GM19395 (cell line): ENCODE results near the gene SLC35F5.
"Not testable (repeated sequence)": the region's sequence is repeated elsewhere in the genome, so short reads cannot be mapped to it uniquely, and the experiment has no call there.

ENCODE experiments used
- ATAC-seq: cut with Tn5 transposase; IDR thresholded peaks from one replicate; pipeline ENCODE4 v1.9.1; 2021; ENCODE audit warnings: mild to moderate bottlenecking, moderate library complexity; ENCODE audit not compliant: unreplicated experiment

Gene SLC35F5

DNA sequence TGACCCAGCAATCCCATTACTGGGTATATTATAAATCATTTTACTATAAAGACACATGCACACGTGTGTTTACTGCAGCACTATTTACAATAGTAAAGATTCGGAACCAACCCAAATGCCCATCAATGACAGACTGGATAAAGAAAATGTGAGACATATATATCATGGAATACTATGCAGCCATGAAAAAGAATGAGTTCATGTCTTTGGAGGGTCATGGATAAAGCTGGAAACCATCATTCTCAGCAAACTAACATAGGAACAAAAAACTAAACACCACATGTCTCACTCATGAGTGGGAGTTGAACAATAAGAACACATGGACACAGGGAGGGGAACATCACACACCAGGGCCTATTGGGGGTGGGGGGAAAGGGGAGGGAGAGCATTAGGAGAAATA lies 58.2 kb downstream of the SLC35F5 start:
- not testable (repeated sequence) for ATAC-seq

DNA sequence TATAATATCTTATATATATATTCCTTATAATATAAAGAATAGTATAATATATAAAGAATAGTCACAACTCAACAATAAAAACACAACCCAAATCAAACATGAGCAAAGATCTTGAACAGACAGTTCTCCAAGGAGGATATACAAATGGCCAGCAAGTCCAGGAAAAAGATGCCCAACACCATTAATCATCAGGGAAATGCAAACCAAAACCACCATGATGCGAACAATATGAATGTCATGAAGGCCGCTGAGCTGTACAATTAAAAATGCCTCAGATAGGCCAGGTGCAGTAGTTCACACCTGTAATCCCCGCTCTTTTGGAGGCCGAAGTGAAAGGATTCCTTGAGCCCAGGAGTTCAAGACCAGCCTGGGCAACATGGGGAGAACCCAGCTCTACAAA lies 58.9 kb downstream of the SLC35F5 start:
- ATAC-seq = no peak

DNA sequence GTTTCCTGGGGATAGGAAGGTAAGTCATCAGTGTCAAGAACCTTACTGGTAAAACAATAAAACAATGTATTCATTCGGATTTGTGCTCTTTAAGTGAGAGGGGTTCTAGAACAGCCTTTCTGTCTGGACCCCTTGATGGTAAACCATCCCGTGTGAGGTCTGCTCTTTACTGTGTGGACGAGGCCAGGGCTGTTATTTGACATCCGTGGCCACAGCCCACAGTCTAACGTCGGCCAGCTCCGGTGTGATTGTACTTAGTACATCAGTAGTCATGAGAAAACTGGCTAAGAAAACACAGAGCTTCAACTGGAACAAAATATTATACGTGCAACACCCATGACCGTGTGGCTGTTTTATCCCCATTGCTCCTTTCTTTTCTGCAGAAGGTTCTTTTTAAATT lies 62.0 kb downstream of the SLC35F5 start:
- ATAC-seq = no peak

DNA sequence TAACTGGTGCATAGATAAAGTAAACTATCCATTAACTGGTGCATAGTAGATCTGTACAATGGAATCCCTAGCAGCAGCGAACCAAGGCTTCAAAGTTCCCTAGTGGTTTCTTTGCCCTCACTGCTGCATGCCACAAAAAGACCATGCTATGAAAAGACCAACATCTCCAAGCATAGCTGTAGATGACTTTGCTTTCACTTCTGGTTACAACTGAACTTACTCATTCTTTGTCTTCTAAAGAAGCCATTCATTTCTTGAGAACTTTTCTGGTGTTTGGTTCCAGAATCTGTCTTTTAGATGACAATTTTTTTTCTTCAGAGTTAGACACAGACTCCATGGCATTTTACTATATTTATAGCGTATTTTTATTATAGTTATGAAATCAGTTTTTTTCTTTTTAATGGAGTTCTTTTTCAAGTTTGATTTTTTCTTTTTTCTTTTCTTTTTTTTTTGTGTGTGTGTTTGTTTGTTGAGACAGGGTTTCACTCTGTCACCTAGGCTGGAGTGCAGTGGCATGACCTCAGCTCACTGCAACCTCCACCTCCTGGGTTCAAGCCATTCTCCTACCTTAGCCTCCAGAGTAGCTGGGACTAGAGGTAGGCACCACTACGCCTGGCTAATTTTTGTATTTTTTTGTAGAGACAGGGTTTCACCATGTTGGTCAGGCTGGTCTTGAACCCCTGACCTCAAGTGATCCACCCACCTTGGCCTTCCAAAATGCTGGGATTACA lies 63.6 kb downstream of the SLC35F5 start:
- ATAC-seq = peak; percentile 80

DNA sequence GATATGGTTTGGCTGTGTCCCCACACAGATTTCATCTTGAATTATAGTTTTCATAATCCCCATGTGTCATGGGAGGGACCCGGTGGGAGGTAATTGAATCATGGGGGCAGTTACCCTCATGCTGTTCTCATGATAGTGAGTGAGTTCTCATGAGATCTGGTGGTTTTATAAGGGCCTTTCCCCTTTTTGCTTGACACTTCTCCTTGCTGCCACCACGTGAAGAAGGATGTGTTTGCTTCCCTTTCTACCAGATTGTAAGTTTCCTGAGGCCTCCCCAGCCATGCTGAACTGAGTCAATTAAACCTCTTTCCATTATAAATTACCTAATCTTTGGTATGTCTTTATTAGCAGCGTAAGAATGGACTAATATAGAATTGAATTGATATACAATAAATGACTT lies 65.6 kb downstream of the SLC35F5 start:
- ATAC-seq = not testable (repeated sequence)

DNA sequence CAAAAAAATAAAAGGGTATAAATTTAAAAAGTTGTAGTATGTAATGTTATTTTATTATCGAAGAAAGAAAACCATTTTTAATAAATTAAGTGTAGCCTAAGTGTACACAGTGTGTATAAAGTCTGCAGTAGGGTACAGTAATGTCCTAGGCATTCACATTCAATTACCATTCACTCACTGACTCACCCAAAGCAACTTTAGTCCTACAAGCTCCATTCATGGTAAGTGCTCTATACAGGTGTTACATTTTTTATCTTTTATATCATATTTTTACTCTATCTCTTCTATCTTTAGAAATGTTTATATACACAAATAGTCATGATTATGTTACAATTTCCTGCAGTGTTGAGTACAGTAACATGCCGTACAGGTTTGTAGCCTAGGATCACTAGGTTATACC lies 69.9 kb downstream of the SLC35F5 start:
- no peak for ATAC-seq

DNA sequence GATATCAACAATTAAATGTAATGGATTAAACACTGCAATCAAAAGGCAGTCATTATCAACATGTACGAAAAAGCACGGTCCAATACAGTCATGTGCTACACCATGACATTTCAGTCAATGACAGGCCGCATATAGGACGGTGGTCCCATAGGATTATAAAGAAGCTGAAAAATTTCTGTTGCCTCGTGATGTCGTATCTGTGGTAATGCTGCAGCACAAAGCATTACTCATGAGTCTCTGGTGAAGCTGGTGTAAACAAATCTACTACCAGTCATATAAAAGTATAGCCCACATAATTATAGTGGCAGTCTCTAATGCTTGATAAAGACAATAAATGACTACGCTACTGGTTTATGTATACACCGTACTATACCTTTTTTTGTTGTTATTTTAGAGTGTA lies 71.0 kb downstream of the SLC35F5 start:
- no peak for ATAC-seq

DNA sequence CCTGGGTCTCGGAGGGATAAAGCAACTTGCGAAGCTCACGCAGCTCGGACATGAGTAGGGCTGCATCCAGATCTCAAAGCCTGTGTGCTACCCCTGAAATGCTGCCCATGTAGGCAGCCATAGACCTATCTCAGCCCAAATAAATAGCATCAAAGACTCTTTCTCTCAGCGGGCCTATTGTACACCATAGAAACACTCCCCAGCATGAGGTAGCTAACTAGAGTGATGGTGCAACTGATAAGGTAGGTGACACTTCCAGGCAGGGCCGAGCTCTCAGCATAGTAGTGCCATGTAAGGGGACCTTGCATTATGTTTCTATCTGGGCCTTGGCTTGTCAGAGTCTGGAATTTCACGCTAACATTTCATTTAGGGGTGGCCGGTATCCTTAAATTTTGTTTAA lies 77.0 kb downstream of the SLC35F5 start:
- no peak for ATAC-seq

DNA sequence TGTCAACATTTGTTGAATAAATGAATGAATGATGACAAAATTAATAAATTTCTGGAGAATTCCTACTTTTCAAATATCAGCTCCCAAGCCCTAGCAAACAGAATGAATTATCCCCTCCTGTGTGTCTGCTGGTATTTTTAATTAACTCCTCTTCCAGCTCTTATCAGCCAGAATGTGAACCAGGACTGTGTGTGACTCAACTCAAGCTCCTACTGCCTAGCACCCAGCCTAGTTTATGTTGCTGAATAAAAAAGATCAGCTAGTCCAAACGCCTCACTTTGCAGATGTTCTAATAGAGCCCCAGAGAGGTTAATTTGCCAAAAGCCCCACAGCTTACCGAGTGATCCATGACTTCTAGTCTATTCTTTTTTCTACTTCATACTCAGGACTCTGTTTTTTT lies 79.1 kb downstream of the SLC35F5 start:
- no peak for ATAC-seq

DNA sequence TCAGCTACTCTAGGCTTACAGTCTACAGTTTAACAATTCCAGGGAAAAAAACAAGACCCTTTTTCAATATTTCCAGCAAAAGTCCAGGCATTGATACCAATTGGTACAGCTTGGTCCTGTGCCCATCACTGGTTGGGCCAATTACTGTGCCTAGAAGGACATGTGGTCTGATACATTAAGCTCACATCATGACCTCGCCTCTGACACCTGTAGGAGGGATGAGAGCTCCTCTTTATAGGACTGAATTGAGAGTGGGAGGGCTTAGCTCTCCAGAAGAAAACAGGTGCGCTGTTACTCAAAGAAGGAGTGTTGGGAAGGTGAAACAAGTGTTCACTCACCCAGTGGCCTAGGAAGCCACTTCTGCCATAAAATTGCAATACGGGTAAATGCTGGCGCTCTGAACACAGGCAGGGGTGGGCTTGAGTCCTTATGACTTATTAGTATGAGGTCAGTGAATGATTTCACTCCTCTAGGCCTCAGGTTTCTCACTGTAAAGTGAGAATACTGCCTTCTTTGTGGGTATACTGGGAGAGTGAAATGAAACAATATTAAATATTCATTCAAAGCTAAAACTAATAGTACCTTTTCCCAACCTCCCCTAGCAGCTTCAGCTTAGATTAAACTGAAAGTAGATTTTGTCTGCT lies 79.7 kb downstream of the SLC35F5 start:
- no peak for ATAC-seq

DNA sequence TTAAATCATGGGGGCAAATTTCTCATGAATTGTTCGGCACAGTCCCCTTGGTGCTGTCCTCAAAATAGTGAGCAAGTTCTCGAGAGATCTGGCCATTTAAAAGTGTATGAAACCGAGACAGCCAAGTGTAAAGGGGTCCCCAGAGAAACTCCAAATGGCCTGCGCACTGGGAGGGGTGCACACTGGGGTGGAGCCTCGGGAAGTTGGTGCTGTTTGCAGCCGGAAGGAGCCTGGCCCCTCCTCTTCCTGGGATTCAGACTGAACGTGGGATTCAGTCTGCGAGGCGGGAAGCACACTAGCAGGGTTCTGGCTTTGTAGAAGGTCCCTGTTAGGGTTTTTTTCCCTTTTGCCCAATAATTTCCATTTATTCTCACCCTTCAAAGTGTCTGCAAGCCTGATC lies 80.6 kb downstream of the SLC35F5 start:
- no peak for ATAC-seq

DNA sequence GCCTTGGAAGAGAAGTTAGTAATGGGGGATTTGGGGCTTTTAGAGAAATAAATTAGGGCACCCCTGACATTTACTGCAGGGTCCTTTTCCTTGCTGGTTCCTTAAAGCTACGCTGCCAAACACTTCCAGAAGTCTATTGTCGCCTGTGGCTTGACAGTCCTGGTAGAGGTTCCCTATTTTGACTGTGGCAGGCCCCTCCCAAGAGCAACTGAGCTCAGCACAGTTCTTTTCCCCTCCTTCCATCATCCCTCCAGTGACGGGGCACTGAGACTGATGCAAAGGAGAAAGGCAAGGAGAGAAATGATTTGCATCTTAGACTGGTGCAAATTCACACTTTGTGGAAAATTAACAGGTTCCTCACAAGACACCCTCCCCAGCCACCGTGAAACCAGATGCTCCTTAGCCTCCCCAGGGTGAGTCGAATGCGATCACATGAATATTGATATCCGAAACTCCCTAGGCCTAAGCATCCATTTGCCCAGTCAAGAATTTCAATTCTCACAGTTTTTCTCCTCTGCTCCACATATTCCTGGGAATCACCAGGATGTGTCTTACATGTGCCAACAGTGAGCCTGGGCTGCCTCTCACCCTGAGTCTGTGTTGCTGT lies 84.0 kb downstream of the SLC35F5 start:
- ATAC-seq = no peak

DNA sequence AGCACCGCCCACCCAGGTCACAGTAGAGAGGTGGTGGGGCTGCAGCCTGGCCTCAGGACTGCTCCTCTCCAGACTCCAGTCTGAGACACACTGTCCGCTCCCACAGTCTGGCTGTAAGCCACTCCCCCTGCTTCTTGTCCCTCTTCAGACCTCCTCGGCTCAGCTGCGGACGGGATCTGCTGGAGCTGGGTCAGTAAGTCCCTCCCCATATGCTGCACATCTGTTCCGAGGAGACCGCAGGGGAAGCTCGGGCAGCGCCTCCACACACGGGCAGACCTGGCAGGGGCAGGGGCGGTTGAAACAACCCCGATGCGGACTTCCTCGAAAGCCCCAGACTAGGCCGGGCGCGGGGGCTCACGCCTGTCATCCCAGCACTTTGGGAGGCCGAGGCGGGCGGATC lies 87.4 kb downstream of the SLC35F5 start:
- ATAC-seq = not testable (repeated sequence)

DNA sequence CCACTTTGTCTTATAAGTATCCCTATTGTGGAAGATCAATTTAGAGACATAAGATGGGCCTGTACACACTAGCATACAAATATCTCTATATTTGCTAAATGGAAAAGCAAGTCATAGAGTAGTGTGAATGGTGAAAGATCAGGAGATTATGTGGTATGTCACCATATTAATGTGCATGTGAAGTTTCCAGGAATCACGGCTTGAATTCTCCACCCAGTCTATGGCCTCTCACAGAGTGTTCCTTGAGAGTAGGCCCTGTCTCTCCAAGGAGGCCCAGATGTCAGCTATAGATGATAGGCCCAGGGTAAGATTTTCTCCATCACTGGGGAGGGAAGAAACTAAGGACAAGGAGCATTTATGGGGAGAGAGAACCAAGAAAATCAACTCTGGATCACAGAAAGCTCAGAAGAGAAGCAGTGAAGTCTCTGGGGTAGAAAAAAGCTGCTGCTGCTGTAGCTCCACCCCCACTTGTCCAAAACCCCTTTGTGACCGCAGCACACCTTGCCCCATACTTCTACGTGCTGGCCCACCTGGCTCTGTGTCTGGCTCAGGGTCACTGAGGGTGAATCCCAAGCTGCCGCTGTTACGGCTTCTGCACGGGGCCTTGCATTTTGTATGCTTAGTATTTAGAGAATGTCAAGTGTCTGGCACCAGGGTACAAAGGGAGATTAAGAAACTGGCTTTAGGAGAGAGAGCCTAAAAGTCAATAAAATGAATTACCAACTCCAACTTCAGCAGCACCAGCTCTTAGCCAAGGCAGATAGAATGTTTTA lies 91.5 kb downstream of the SLC35F5 start:
- ATAC-seq = not testable (repeated sequence)

DNA sequence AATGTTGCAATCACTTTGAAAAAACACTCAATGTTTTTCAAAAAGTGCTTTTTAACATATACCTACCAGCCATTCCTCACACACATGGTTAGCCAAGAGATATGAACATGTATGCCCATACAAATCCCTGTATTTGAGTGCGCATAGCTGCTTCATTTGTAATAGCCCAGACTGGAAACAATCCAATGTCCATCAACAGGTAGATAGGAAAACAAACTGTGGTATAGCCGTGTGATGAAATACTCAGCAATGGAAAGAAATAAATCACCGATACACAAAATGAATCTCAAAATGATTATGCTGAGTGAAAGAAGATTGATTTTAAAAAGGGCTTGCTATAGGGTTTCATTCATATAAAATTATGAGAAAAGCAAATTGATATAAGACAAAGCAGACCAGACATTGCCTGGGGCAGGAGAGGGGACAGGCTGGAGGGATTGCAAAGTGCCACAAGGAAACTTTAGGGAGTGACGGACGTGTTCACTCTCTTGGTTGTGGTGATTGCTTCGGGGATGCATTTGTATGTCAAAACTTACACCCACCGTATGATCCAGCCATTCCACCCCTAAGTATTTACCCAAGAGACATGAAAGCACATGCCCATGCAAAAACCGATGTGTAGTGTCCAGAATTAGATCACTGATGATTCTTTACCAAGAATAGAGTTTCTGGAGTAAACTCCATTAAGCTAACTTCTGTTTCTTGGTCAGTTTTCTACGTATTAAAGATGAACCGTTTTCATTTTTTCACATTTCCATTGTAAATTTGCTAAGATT lies 93.0 kb downstream of the SLC35F5 start:
- ATAC-seq = not testable (repeated sequence)
